Mucosa of rectum (tissue), 2 donors: ENCODE results near the gene APBB2.

ENCODE experiments used
- H3K27ac ChIP-seq, 2 donors: one replicate each; pipeline ENCODE4 v1.7.0; 2013; ENCODE audit warnings: inconsistent platforms in 2 of 2, low read depth in 2 of 2, low read length in 2 of 2
- H3K27me3 ChIP-seq, 2 donors: one replicate each; pipeline ENCODE4 v1.7.0; 2013; ENCODE audit warnings: low read length in 2 of 2; ENCODE audit not compliant: control insufficient read depth in 2 of 2, insufficient read depth in 2 of 2
- H3K36me3 ChIP-seq, 2 donors: one replicate each; pipeline ENCODE4 v1.7.0; 2013; ENCODE audit warnings: low read length in 2 of 2; ENCODE audit not compliant: control insufficient read depth in 2 of 2, insufficient read depth in 2 of 2
- H3K4me1 ChIP-seq, 2 donors: one replicate each; pipeline ENCODE4 v1.7.0; 2013; ENCODE audit warnings: low read length in 2 of 2, mild to moderate bottlenecking in 1 of 2; ENCODE audit not compliant: control insufficient read depth in 2 of 2, insufficient read depth in 2 of 2
- H3K4me3 ChIP-seq, 2 donors: one replicate each; pipeline ENCODE4 v1.7.0; 2013; ENCODE audit warnings: low read length in 2 of 2
- H3K9ac ChIP-seq, 2 donors: one replicate each; pipeline ENCODE4 v1.7.0; 2013; ENCODE audit warnings: low read length in 2 of 2, low read depth in 1 of 2, mild to moderate bottlenecking in 1 of 2
- H3K9me3 ChIP-seq, 2 donors: one replicate each; pipeline ENCODE4 v1.7.0; 2013; ENCODE audit warnings: low read length in 2 of 2; ENCODE audit not compliant: control insufficient read depth in 2 of 2
- donor health status: healthy.
- donor health status: Normal muscosa, but diverticular disease.

Gene APBB2

GRCh38 chr4:40940756-40941155 is 273.6 kb downstream of the APBB2 start:
- H3K27ac ChIP-seq: no peak overlapping the region
- no peaks in the 10 kb centered on the region for H3K27me3 ChIP-seq
- no peaks in the 10 kb centered on the region for H3K4me1 ChIP-seq

GRCh38 chr4:40940317-40940741 is 274.0 kb downstream of the APBB2 start:
- Histone ChIP-seq H3K36me3 (no peaks in the 10 kb centered on the region), H3K4me3 (no peak overlapping the region), H3K27me3 (no peaks in the 10 kb centered on the region), H3K9ac (no peak overlapping the region), H3K27ac (no peak overlapping the region), H3K9me3 (no peaks in the 10 kb centered on the region), H3K4me1 (no peaks in the 10 kb centered on the region)

More at GRCh38 chr4:40940756-40941155, 273.6 kb downstream of the APBB2 start:
- Histone ChIP-seq H3K9ac (no peak overlapping the region), H3K9me3 (no peaks in the 10 kb centered on the region), H3K4me3 (no peak overlapping the region), H3K36me3 (no peaks in the 10 kb centered on the region)

GRCh38 chr4:40939856-40940255 is 274.5 kb downstream of the APBB2 start:
- H3K9me3 ChIP-seq: no peaks in the 10 kb centered on the region
- no peaks in the 10 kb centered on the region for H3K4me1 ChIP-seq
- no peak overlapping the region for H3K4me3 ChIP-seq
- no peaks in the 10 kb centered on the region for H3K27me3 ChIP-seq
- H3K27ac ChIP-seq: no peak overlapping the region
- H3K36me3 ChIP-seq: no peaks in the 10 kb centered on the region
- no peak overlapping the region for H3K9ac ChIP-seq

- Histone ChIP-seq H3K9me3 (no peaks in the 10 kb centered on the region), H3K27ac (no peak overlapping the region), H3K27me3 (no peaks in the 10 kb centered on the region), H3K9ac (no peak overlapping the region), H3K4me1 (no peaks in the 10 kb centered on the region), H3K4me3 (no peak overlapping the region), H3K36me3 (peaks cover 0 to 2% of the 10 kb centered on the region in 2 donors)
Observed at GRCh38 chr4:40938337-40938736, 276.0 kb downstream of the APBB2 start.

GRCh38 chr4:40937140-40937725 is 277.1 kb downstream of the APBB2 start:
- Histone ChIP-seq H3K27ac (no peak overlapping the region), H3K4me1 (no peaks in the 10 kb centered on the region), H3K9ac (no peak overlapping the region), H3K27me3 (no peaks in the 10 kb centered on the region), H3K36me3 (peaks cover 0 to 4% of the 10 kb centered on the region in 2 donors), H3K9me3 (no peaks in the 10 kb centered on the region), H3K4me3 (no peak overlapping the region)

GRCh38 chr4:40934676-40935075 is 279.7 kb downstream of the APBB2 start:
- H3K27me3 ChIP-seq: no peaks in the 10 kb centered on the region
- no peak overlapping the region for H3K27ac ChIP-seq
- no peaks in the 10 kb centered on the region for H3K4me1 ChIP-seq
- no peak overlapping the region for H3K9ac ChIP-seq
- H3K36me3 ChIP-seq: peaks cover 0 to 4% of the 10 kb centered on the region in 2 donors
- H3K9me3 ChIP-seq: no peaks in the 10 kb centered on the region
- H3K4me3 ChIP-seq: no peak overlapping the region

- Histone ChIP-seq H3K4me1 (no peaks in the 10 kb centered on the region), H3K36me3 (peaks cover 0 to 4% of the 10 kb centered on the region in 2 donors), H3K4me3 (no peak overlapping the region), H3K27ac (no peak overlapping the region), H3K9ac (no peak overlapping the region), H3K27me3 (no peaks in the 10 kb centered on the region), H3K9me3 (no peaks in the 10 kb centered on the region)
Observed at GRCh38 chr4:40933272-40934053, 280.9 kb downstream of the APBB2 start.

GRCh38 chr4:40931841-40932240 is 282.5 kb downstream of the APBB2 start:
- Histone ChIP-seq H3K27me3 (no peaks in the 10 kb centered on the region), H3K4me1 (no peaks in the 10 kb centered on the region), H3K9ac (no peak overlapping the region), H3K9me3 (no peaks in the 10 kb centered on the region), H3K4me3 (no peak overlapping the region), H3K27ac (no peak overlapping the region), H3K36me3 (peaks cover 0 to 4% of the 10 kb centered on the region in 2 donors)

- Histone ChIP-seq H3K9ac (no peak overlapping the region), H3K4me1 (no peaks in the 10 kb centered on the region), H3K27ac (no peak overlapping the region), H3K9me3 (no peaks in the 10 kb centered on the region), H3K4me3 (no peak overlapping the region), H3K27me3 (no peaks in the 10 kb centered on the region), H3K36me3 (peaks cover 0 to 4% of the 10 kb centered on the region in 2 donors)
Observed at GRCh38 chr4:40931238-40931637, 283.1 kb downstream of the APBB2 start.

- no peaks in the 10 kb centered on the region for H3K4me1 ChIP-seq
- H3K9ac ChIP-seq: no peak overlapping the region
- H3K9me3 ChIP-seq: no peaks in the 10 kb centered on the region
- H3K27me3 ChIP-seq: no peaks in the 10 kb centered on the region
- H3K27ac ChIP-seq: no peak overlapping the region
- no peaks in the 10 kb centered on the region for H3K36me3 ChIP-seq
- no peak overlapping the region for H3K4me3 ChIP-seq
Observed at GRCh38 chr4:40927074-40927473, 287.3 kb downstream of the APBB2 start.
